ENCODE results near the gene SERPINB13.

DNA sequence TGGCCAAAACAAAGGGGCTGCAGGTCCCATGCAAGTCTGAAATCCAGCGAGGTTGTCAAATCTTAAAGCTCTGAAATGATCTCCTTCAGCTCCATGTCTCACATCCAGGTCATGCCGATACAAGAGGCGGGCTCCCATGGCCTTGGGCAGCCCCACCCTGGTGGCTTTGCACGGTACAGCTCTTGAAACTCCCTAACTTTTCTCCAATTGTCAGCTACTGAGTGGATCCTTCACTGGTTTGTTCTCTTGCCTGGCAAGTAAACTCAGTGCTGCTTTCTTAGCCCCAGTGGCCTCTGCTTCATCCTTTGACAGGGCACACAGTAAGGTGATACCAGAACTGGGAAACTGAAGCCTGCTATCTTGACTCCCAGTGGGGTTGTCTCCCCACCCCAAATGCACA lies 26.3 kb downstream of the SERPINB13 start:
- TF ChIP-seq ZNF274 (IDR thresholded peaks at IDR 0.05; ENCODE audit: low read depth, low read length) (no peak), YY1 (IDR thresholded peaks at IDR 0.05; ENCODE audit: insufficient read depth, insufficient read length) (no peak)
